ENCODE data around the gene RHOJ. TPM values are rescaled to one million over a fixed set of nuclear protein-coding genes. Genes with fewer than 3 reads are reported as not detected.

Gene RHOJ
- total and polyA plus RNA-seq, 12 donors = 1.8 to 14.9 (median 5.6) TPM

GRCh38 chr14:63212209-63212608, 8.0 kb downstream of the RHOJ start:
- WGBS, 4 donors = 63 to 77% (median 68%) methylated on average over 2 of the region's 2 CpGs
- Histone ChIP-seq H3K4me3 (no peak overlapping the region), H3K9me3 (replicated peaks in 1 of 3) (no peaks in the 10 kb centered on the region), H3K36me3 (replicated peaks in 1 of 2) (no peaks in the 10 kb centered on the region), H3K27me3 (no peaks in the 10 kb centered on the region), H3K4me1 (replicated peaks in 1 of 2) (no peaks in the 10 kb centered on the region), H3K27ac (no peak overlapping the region)
- TF ChIP-seq POLR2A (IDR thresholded peaks at IDR 0.05) = no peak
- TF ChIP-seq CTCF (IDR thresholded peaks at IDR 0.05) = no peak
- no peak for DNase-seq
- intact Hi-C loops (cut with DNase I) = no loop called here

GRCh38 chr14:63212776-63213500, 8.7 kb downstream of the RHOJ start:
- H3K27me3 ChIP-seq = no peaks in the 10 kb centered on the region
- H3K4me1 ChIP-seq (replicated peaks in 1 of 2) = no peaks in the 10 kb centered on the region
- 80 to 88% (median 84%) methylated on average over 2 of the region's 2 CpGs for WGBS, 4 donors
- no peak overlapping the region for H3K4me3 ChIP-seq
- no peaks in the 10 kb centered on the region for H3K9me3 ChIP-seq (replicated peaks in 1 of 3)
- no peak for DNase-seq
- no peaks in the 10 kb centered on the region for H3K36me3 ChIP-seq (replicated peaks in 1 of 2)
- no peak for TF ChIP-seq POLR2A (IDR thresholded peaks at IDR 0.05)
- TF ChIP-seq CTCF (IDR thresholded peaks at IDR 0.05) = no peak
- H3K27ac ChIP-seq = no peak overlapping the region
- intact Hi-C loops (cut with DNase I) = no loop called here

DNA sequence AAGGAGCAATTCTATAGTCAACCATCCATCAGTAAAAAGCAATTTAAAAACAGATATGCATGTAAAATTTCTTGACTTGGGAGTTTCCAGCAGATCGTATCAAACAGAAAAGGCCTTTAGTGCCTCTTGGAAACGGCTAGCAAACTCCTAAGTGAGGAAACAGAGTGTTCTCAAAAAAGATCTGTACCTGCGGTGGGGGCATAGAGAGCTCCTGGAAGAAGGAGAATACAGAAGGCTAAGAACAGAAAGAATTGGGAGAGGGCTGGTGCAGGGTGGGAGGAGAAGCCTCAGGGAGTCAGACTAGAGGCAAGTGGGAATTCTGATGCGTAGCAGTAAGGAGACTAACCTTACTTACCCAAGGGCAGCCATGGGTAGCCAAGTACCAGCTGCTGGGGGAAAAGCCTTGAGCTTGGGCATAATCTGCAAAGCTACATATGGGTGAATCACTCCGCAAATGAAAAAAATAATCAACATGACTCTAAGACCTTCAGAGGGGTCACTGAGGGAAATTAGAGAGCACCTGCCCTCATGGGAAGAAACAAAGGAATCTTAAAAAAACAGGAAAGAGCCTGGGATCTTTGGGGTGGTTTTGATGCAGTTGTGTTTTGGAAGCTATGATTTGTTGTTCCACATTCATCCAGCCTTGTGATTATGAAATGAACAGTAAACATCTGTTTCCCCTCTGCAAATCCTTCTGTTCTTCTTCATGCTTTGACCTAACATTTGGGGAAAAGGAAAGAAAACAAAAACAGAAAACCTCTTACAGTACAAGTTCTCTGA, 10.4 kb downstream of the RHOJ start:
- 57 to 63% (median 60%) methylated on average over 5 of the region's 5 CpGs for WGBS, 4 donors

More for the DNA sequence above, 10.4 kb downstream of the RHOJ start:
- no peaks in the 10 kb centered on the region for H3K9me3 ChIP-seq (replicated peaks in 1 of 3)
- intact Hi-C loops (cut with DNase I) = no loop called here
- TF ChIP-seq POLR2A (IDR thresholded peaks at IDR 0.05) (no peak), CTCF (IDR thresholded peaks at IDR 0.05) (no peak)
- no peak overlapping the region for H3K4me3 ChIP-seq
- no peak for DNase-seq
- H3K27me3 ChIP-seq = no peaks in the 10 kb centered on the region
- H3K27ac ChIP-seq = no peak overlapping the region
- H3K36me3 ChIP-seq (replicated peaks in 1 of 2) = no peaks in the 10 kb centered on the region
- H3K4me1 ChIP-seq (replicated peaks in 1 of 2) = no peaks in the 10 kb centered on the region
